ENCODE measurements around the gene APRT.

DNA sequence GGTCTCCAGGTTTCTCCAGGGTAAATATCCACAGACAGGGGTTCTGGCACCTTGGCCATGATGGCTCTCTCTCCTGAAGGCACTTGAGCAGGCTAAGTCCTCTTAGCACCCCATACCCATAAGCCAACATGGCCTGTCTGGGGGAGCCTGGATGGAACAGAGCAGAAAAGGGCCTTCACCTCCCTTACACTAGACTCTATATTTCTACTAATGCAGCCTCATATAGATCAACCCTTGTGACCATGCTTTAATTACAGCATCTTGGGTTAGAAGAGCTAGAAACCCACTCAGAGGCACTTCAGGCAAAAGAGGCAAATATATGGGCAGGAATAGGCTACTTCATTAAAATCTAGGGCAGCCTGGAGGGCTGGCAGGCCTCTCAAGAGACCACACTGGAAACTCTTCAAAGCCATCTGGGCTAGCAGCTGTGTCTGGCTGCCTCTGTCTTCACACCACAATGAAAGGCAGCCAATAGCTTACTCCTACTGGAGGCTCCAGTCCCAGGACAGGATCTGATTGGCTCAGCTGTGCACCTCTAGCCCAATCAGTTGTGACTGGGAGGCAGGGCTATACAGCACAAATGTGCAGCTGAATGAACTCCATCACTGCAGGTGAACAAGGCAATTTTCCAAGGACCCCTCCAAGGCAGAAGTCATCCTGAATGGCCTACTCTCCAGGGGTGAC, 12.8 kb downstream of the APRT start:
- TF ChIP-seq GATA2 (IDR thresholded peaks at IDR 0.05; ENCODE audit: low read depth, low read length) (no peak), GATA3 (IDR thresholded peaks at IDR 0.05; ENCODE audit: low read depth, low read length) (no peak)

All from SH-SY5Y (cell line).